HepG2 (cell line): ENCODE measurements around the gene S100A12.

Experiments
- EHMT2 ChIP-seq: fragments of 200-600 bp; sonication (generic); IDR thresholded peaks from 2 replicates; pipeline ENCODE4 v1.7.0; 2017; ENCODE audit warnings: antibody characterized with exemption, low read depth, low read length, borderline replicate concordance
- FOXM1 ChIP-seq: sonication (generic); formaldehyde crosslinking; IDR thresholded peaks from 2 replicates; pipeline ENCODE4 v1.5.0; 2020; ENCODE audit warnings: missing genetic modification reagents
- HMG20B ChIP-seq: conservative IDR thresholded peaks from 2 replicates; pipeline ENCODE4 v1.6.1; 2016; ENCODE audit warnings: missing genetic modification reagents, missing compliant biosample characterization
- HNRNPH1 ChIP-seq: fragments of 200-400 bp; formaldehyde crosslinking; optimal IDR thresholded peaks from 2 replicates; pipeline ENCODE3; 2017; ENCODE audit warnings: mild to moderate bottlenecking, low read depth, low read length
- KLF6 ChIP-seq: IDR thresholded peaks from 2 replicates; pipeline ENCODE4 v1.8.0; 2016; ENCODE audit warnings: missing biosample characterization, missing genetic modification reagents
- MBD4 ChIP-seq: IDR thresholded peaks from 2 replicates; pipeline ENCODE4 v1.6.1; 2012; ENCODE audit warnings: low read length, inconsistent platforms, borderline replicate concordance
- MXI1 ChIP-seq: IDR thresholded peaks from 3 replicates; pipeline ENCODE4 v1.6.1; 2012; ENCODE audit warnings: low read depth, low read length, inconsistent platforms, borderline replicate concordance
- MZF1 ChIP-seq: sonication (generic); formaldehyde crosslinking; IDR thresholded peaks from 2 replicates; pipeline ENCODE4 v1.8.1; 2023; ENCODE audit warnings: mild to moderate bottlenecking, missing genetic modification reagents, borderline replicate concordance
- REPIN1 ChIP-seq: sonication (generic); formaldehyde crosslinking; IDR thresholded peaks from 2 replicates; pipeline ENCODE4 v1.8.0; 2022; ENCODE audit warnings: missing genetic modification reagents, low read depth, mild to moderate bottlenecking, borderline replicate concordance
- REXO4 ChIP-seq: sonication (generic); formaldehyde crosslinking; IDR thresholded peaks from 2 replicates; pipeline ENCODE4 v1.8.0; 2022; ENCODE audit warnings: missing genetic modification reagents, mild to moderate bottlenecking, borderline replicate concordance
- UBTF ChIP-seq: sonication (generic); formaldehyde crosslinking; IDR thresholded peaks from 2 replicates; pipeline ENCODE4 v1.4.0; 2020; ENCODE audit warnings: mild to moderate bottlenecking, missing genetic modification reagents

- TF ChIP-seq EHMT2 (no peak), UBTF (no peak), HNRNPH1 (no peak), MZF1 (no peak), KLF6 (no peak), MBD4 (no peak), REXO4 (CRISPR knock-in tag) (no peak), MXI1 (no peak), REPIN1 (no peak), HMG20B (CRISPR knock-in tag) (no peak), FOXM1 (CRISPR knock-in tag) (no peak)
These were observed 25.8 kb downstream of the S100A12 start for GRCh38 chr1:153349363-153350320.
